ENCODE data around the gene GARNL3. TPM values are rescaled to one million over a fixed set of nuclear protein-coding genes. Genes with fewer than 3 reads are reported as not detected.

Gene GARNL3
- total RNA-seq, 4 donors from 2014 or later = 11.9 to 19.1 (median 16.5) TPM

DNA sequence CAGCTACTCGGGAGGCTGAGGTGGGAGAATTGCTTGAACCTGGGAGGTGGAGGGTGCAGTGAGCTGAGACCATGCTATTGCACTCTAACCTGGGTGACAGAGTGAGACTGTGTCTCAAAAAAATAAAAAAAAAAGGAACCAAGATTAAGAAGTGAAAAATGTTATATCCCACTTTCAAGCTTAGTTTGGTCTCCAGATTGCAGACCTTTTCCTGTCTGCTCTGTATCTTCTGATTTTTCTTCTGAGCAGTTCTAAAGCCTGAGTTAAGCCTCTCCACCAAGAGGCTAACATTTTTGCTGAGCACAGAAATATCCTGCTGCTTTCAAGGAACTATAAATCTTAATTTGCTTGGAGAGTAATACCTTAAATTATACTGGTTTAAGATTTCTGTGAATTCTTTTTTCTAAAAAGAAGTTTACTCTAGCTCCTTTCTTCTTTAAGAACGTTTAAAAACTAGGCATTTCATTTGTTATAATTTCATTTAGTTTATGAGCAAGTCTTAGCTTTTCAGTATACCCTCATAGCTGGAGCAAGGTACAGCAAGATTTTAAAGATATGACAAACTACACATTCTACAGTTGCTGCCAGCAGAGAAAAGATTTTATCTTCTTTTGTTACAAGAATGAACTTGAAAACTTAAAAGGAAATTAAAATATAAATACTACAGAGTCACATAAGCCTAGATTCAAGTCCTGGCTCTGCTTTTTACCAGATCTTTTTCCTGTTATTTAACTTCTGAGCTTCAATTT, 55.0 kb downstream of the GARNL3 start:
- H3K4me3 ChIP-seq (ENCODE audit: low read depth, poor library complexity, severe bottlenecking) = no peak overlapping the region
- WGBS, 2 donors = 59 to 60% methylated on average over 2 of the region's 2 CpGs
- no peak for TF ChIP-seq POLR2A (IDR thresholded peaks at IDR 0.05)
- TF ChIP-seq, protein P1, sequence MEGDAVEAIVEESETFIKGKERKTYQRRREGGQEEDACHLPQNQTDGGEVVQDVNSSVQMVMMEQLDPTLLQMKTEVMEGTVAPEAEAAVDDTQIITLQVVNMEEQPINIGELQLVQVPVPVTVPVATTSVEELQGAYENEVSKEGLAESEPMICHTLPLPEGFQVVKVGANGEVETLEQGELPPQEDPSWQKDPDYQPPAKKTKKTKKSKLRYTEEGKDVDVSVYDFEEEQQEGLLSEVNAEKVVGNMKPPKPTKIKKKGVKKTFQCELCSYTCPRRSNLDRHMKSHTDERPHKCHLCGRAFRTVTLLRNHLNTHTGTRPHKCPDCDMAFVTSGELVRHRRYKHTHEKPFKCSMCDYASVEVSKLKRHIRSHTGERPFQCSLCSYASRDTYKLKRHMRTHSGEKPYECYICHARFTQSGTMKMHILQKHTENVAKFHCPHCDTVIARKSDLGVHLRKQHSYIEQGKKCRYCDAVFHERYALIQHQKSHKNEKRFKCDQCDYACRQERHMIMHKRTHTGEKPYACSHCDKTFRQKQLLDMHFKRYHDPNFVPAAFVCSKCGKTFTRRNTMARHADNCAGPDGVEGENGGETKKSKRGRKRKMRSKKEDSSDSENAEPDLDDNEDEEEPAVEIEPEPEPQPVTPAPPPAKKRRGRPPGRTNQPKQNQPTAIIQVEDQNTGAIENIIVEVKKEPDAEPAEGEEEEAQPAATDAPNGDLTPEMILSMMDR (IDR thresholded peaks at IDR 0.05) = no peak
- intact Hi-C loops (cut with DNase I; ENCODE audit: low total_unique reads) = no loop called here
- DNase-seq (ENCODE audit: low spot score in 2 of 2) = no peak

DNA sequence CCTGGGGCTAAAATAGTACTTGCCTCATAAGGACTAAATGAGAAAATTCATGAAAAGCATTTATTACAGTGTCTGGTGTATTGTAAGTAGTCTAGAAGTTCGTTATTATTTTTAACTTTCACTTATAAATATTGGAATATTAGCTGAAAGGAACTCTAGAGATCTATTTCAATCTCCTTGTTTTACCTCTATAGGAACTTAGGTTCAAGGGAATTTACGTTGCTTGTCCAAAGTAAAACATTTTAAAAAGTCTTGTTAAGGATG, 55.5 kb downstream of the GARNL3 start:
- 48 to 52% methylated on average over 2 of the region's 2 CpGs for WGBS, 2 donors
- no peak for DNase-seq (ENCODE audit: low spot score in 2 of 2)
- H3K4me3 ChIP-seq (ENCODE audit: low read depth, poor library complexity, severe bottlenecking) = no peak overlapping the region
- no peak for TF ChIP-seq POLR2A (IDR thresholded peaks at IDR 0.05)
- TF ChIP-seq, protein P1 (IDR thresholded peaks at IDR 0.05) = no peak
- intact Hi-C loops (cut with DNase I; ENCODE audit: low total_unique reads) = no loop called here

DNA sequence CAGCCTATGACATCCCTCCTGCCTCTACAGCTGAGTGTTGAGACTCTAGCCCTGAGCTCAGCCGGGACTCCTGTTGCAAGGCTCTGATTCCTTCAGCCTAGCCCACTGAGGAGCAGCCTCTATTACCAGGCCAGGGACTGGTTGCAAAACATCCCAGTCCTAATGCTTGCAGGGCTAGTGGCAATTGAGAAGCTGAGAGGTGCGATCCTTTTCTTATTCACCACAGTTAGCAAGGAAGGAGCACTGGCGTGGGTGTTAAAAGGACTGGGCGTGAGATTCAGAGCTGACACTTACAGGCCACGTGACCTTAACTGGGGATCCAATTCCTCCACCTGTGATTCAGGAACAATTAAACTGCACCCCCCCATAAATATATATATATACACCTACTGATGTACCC, 58.8 kb downstream of the GARNL3 start:
- no peak overlapping the region for H3K4me3 ChIP-seq (ENCODE audit: low read depth, poor library complexity, severe bottlenecking)
- 75 to 90% methylated on average over 5 of the region's 5 CpGs for WGBS, 2 donors
- TF ChIP-seq, protein P1 (IDR thresholded peaks at IDR 0.05) = no peak
- no peak for TF ChIP-seq POLR2A (IDR thresholded peaks at IDR 0.05)
- DNase-seq (ENCODE audit: low spot score in 2 of 2) = no peak
- intact Hi-C loops (cut with DNase I; ENCODE audit: low total_unique reads) = no loop called here

DNA sequence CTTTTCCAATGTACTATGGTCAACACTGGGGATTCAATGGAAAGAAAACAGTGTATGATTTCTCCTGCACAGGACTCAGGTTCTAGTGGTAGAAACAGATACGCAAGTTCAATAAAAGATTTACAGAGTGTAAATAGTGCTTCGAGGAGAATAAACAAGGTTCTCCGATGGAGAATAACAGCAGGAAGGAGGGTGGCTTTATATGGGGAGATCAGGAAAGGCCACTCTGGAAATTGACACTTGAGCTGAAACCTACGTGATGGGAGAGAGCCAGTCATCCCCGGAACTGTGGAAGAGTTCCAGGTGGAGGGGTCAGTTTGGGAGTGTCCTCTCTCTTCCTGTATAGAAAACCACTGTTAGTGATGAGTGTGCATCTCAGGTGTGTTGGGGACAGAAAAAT, 65.9 kb downstream of the GARNL3 start:
- intact Hi-C loops (cut with DNase I; ENCODE audit: low total_unique reads) = no loop called here
- TF ChIP-seq, protein P1 (IDR thresholded peaks at IDR 0.05) = no peak
- TF ChIP-seq POLR2A (IDR thresholded peaks at IDR 0.05) = no peak
- H3K4me3 ChIP-seq (ENCODE audit: low read depth, poor library complexity, severe bottlenecking) = no peak overlapping the region
- 93 to 94% methylated on average over 5 of the region's 5 CpGs for WGBS, 2 donors
- no peak for DNase-seq (ENCODE audit: low spot score in 2 of 2)

DNA sequence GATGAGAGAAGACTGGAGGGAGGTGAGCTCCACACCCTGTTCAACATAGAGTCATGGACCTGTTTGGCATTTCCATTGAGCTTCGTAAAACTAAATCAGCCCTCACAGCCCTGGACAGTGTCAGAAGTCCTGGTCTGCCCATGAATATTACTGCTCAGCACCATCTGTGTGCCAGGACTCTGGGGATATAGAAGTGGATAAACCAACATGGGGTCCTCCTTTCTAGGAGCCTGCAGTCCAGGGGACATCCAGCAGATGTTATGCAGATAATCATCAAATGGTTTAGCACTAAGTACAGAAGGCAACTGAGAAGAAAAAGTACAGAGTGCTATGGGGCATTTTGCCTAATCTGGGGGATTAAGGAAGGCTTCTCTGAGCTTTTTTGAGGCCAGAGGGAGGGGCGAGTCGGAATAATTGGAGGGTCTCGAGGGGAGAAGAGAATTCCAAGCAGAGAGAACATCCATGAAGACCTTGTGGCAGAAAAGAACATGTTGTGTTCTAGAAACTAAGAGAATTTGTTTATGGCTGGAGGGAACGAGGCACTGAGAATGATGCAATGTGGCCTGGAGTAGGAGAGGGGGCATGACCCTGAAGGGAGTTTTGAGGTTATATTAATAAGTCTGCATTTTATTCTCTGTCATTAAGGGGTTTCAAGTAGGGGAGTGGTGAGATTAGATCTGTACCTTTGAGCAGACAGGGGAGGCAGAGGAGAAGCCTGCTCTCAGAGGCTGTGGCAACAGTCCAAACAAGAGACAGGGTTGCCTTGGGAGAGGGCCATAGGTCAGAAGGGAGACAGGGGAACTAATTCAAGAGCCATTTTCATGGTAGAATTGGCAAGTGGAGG, 68.9 kb downstream of the GARNL3 start:
- intact Hi-C loops (cut with DNase I; ENCODE audit: low total_unique reads) = no loop called here
- no peak overlapping the region for H3K4me3 ChIP-seq (ENCODE audit: low read depth, poor library complexity, severe bottlenecking)
- 64 to 82% methylated on average over 5 of the region's 5 CpGs for WGBS, 2 donors
- no peak for DNase-seq (ENCODE audit: low spot score in 2 of 2)
- no peak for TF ChIP-seq POLR2A (IDR thresholded peaks at IDR 0.05)
- TF ChIP-seq, protein P1 (IDR thresholded peaks at IDR 0.05) = no peak
